Measurements from ENCODE around the gene TAAR1. TPM values are rescaled to one million over a fixed set of nuclear protein-coding genes. Genes with fewer than 3 reads are reported as not detected.
"Not testable (repeated sequence)": the region's sequence is repeated elsewhere in the genome, so short reads cannot be mapped to it uniquely, and the experiment has no call there.

The TAAR1 gene
- polyA plus RNA-seq, 1 experiment: not detected

- Histone ChIP-seq H3K27me3 (ENCODE audit: control insufficient read depth, insufficient read depth, low read length) (peaks cover 10% of the 10 kb centered on the region), H3K27ac (ENCODE audit: low read depth, low read length) (no peak overlapping the region), H3K4me3 (ENCODE audit: low read depth, low read length) (no peak overlapping the region), H3K9me3 (ENCODE audit: control insufficient read depth, insufficient read depth, low read length) (no peaks in the 10 kb centered on the region)
- no peak for DNase-seq (ENCODE audit: low read depth, low spot score)
- TF ChIP-seq, protein P1, sequence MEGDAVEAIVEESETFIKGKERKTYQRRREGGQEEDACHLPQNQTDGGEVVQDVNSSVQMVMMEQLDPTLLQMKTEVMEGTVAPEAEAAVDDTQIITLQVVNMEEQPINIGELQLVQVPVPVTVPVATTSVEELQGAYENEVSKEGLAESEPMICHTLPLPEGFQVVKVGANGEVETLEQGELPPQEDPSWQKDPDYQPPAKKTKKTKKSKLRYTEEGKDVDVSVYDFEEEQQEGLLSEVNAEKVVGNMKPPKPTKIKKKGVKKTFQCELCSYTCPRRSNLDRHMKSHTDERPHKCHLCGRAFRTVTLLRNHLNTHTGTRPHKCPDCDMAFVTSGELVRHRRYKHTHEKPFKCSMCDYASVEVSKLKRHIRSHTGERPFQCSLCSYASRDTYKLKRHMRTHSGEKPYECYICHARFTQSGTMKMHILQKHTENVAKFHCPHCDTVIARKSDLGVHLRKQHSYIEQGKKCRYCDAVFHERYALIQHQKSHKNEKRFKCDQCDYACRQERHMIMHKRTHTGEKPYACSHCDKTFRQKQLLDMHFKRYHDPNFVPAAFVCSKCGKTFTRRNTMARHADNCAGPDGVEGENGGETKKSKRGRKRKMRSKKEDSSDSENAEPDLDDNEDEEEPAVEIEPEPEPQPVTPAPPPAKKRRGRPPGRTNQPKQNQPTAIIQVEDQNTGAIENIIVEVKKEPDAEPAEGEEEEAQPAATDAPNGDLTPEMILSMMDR (IDR thresholded peaks at IDR 0.05; ENCODE audit: low read depth, low read length): no peak
- POLR2A ChIA-PET: no interaction called here
- CTCF ChIA-PET: no interaction called here
Measured at GRCh38 chr6:132614554-132614953, 44.4 kb downstream of the TAAR1 start.

DNA sequence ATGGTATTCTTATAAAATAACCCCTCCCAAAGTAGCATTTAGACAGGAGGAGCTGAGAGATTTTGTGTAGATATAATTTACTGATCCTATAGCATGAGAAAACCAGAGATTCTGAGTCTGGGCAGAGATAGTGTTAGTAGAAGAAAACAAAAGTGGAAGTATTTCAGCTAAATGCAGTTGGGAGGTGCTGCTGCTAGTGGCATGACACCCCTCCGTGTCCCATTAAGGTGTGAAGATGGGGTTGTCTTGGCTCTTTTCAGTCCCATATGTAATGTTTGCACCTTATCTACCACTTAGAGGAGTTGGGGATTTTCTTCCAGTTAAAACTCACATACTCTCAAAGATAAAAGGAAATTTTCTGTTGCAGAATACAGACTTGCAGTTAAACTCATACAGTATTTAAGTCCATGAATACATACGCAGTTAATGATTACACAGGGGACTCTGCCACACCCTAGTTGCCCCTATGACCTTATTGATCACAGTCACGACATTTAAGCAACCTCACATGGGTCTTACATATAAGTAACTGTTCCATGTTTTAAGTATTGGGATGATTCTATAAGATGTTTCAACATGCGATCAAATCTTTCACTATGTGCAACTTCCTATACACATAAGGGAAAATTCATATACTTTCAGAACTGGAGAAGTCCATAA, 46.4 kb downstream of the TAAR1 start:
- H3K4me3 ChIP-seq (ENCODE audit: low read depth, low read length): no peak overlapping the region
- ChIA-PET POLR2A (no interaction called here), CTCF (no interaction called here)
- no peak for DNase-seq (ENCODE audit: low read depth, low spot score)
- H3K27me3 ChIP-seq (ENCODE audit: control insufficient read depth, insufficient read depth, low read length): peaks cover 10% of the 10 kb centered on the region
- no peak overlapping the region for H3K27ac ChIP-seq (ENCODE audit: low read depth, low read length)
- no peaks in the 10 kb centered on the region for H3K9me3 ChIP-seq (ENCODE audit: control insufficient read depth, insufficient read depth, low read length)
- TF ChIP-seq, protein P1 (IDR thresholded peaks at IDR 0.05; ENCODE audit: low read depth, low read length): no peak

DNA sequence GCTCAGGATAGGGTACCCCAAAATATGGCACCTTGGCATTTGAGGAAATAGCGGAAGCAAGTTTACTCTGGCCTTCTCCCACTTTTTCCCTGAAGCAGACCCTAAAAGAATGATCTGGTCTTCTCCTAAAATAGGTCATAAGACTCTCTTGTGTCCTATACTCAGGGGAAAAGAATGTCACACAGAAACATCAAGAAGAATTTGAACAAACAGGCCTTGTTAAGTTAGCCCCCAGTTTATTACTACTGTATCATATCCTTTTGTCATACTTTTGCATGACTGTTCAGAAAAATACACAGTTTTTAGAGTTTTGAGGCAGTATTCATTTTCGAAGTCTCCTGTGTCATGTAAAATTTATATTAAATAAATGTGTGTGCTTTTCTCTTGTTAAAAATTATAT, 47.4 kb downstream of the TAAR1 start:
- no peak for DNase-seq (ENCODE audit: low read depth, low spot score)
- H3K27me3 ChIP-seq (ENCODE audit: control insufficient read depth, insufficient read depth, low read length): peaks cover 10% of the 10 kb centered on the region
- H3K9me3 ChIP-seq (ENCODE audit: control insufficient read depth, insufficient read depth, low read length): no peaks in the 10 kb centered on the region
- POLR2A ChIA-PET: no interaction called here
- H3K27ac ChIP-seq (ENCODE audit: low read depth, low read length): no peak overlapping the region
- H3K4me3 ChIP-seq (ENCODE audit: low read depth, low read length): no peak overlapping the region
- TF ChIP-seq, protein P1 (IDR thresholded peaks at IDR 0.05; ENCODE audit: low read depth, low read length): no peak
- CTCF ChIA-PET: no interaction called here

- no peak for DNase-seq (ENCODE audit: low read depth, low spot score)
- ChIA-PET CTCF (no interaction called here), POLR2A (no interaction called here)
- H3K27ac ChIP-seq (ENCODE audit: low read depth, low read length): no peak overlapping the region
- H3K4me3 ChIP-seq (ENCODE audit: low read depth, low read length): no peak overlapping the region
- TF ChIP-seq, protein P1 (IDR thresholded peaks at IDR 0.05; ENCODE audit: low read depth, low read length): no peak
- H3K27me3 ChIP-seq (ENCODE audit: control insufficient read depth, insufficient read depth, low read length): peaks cover 10% of the 10 kb centered on the region
- no peaks in the 10 kb centered on the region for H3K9me3 ChIP-seq (ENCODE audit: control insufficient read depth, insufficient read depth, low read length)
Measured at GRCh38 chr6:132607544-132608233, 51.3 kb downstream of the TAAR1 start.

DNA sequence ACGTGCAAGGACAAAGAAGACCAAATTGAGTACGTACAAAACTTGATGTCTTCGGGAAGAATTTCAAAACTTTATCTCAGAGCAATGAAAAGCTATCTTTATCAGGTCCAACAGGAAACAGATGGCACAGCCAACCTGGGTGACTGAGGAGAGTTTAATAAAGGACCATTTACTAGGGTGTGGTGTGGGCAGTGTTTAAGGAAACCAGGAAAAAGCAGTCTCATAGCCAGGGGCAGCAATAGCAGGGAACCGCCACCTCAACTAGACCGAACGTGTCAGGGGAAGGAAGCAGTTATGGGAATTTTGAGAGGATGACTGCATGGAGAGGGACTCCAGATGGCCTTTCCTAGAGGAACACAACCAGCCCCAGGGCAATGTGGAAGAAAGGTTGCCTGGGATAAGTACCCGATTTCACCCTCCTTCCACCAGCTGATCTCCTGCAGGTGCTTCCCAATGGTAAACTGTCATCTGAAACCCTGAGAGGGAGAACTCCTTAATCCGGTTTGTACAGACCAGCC, 54.3 kb downstream of the TAAR1 start:
- Histone ChIP-seq H3K4me3 (ENCODE audit: low read depth, low read length) (no peak overlapping the region), H3K27me3 (ENCODE audit: control insufficient read depth, insufficient read depth, low read length) (peaks cover 3% of the 10 kb centered on the region), H3K9me3 (ENCODE audit: control insufficient read depth, insufficient read depth, low read length) (no peaks in the 10 kb centered on the region), H3K27ac (ENCODE audit: low read depth, low read length) (no peak overlapping the region)
- ChIA-PET POLR2A (no interaction called here), CTCF (no interaction called here)
- TF ChIP-seq, protein P1 (IDR thresholded peaks at IDR 0.05; ENCODE audit: low read depth, low read length): no peak
- no peak for DNase-seq (ENCODE audit: low read depth, low spot score)

DNA sequence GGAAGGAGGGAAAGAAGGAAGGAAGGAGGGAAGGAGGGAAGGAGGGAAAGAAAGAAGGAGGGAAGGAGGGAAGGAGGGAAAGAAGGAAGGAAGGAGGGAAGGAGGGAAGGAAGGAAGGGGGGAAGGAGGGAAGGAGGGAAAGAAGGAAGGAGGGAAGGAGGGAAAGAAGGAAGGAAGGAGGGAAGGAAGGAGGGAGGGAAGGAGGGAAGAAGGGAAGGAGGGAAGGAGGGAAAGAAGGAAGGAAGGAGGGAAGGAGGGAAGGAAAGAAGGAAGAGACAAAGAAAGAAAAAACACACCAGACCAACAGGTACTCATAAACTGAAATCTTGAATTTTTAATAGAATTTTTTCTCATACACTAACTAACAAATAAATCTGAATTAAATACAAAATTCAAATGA, 58.1 kb downstream of the TAAR1 start:
- H3K4me3 ChIP-seq (ENCODE audit: low read depth, low read length); CTCF ChIA-PET; POLR2A ChIA-PET; H3K27ac ChIP-seq (ENCODE audit: low read depth, low read length); H3K9me3 ChIP-seq (ENCODE audit: control insufficient read depth, insufficient read depth, low read length); H3K27me3 ChIP-seq (ENCODE audit: control insufficient read depth, insufficient read depth, low read length); DNase-seq (ENCODE audit: low read depth, low spot score): not testable (repeated sequence)
